HG03045 (cell line): ENCODE data around the gene SMC1B.
"Not testable (repeated sequence)": the region's sequence is repeated elsewhere in the genome, so short reads cannot be mapped to it uniquely, and the experiment has no call there.

Source experiments
- ATAC-seq: cut with Tn5 transposase; IDR thresholded peaks from one replicate; pipeline ENCODE4 v1.9.1; 2021; ENCODE audit warnings: mild to moderate bottlenecking, moderate library complexity; ENCODE audit not compliant: unreplicated experiment

Gene SMC1B

DNA sequence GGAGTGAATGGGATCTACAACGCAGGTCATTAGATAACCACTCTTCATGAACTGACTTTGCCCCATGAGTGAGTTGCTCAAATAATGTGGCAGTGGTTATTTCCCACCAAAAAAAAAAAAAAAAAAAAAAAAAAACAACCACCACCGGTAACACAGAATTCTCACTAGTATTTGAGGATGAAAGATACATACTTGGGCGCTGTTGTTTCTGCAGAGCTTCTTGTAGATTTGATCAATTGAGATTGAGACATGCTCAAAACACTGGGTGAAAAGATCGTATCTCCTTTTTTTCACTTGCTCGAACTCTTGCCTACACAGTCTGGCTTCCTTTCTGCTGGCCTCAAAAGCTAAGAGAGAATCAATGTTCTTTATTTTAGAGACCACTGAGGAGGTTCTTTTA lies 59.6 kb downstream of the SMC1B start:
- no peak for ATAC-seq

DNA sequence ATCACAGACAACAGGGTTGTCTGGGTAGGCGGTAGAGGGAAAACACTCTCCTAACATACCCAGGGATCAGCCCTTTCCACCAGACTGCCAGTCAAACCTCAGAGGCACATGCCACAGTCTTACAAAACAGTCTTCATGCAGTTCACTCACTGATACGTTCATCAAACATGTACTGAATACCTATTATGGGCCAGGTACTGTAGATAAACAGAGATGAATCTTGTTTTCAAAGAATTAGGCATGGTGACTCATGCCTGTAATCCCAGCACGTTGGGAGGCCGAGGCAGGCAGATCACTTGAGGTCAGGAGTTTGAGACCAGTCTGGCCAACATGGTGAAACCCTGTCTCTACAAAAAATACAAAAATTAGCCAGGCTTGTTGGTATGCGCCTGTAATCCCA lies 60.6 kb downstream of the SMC1B start:
- ATAC-seq: not testable (repeated sequence)

DNA sequence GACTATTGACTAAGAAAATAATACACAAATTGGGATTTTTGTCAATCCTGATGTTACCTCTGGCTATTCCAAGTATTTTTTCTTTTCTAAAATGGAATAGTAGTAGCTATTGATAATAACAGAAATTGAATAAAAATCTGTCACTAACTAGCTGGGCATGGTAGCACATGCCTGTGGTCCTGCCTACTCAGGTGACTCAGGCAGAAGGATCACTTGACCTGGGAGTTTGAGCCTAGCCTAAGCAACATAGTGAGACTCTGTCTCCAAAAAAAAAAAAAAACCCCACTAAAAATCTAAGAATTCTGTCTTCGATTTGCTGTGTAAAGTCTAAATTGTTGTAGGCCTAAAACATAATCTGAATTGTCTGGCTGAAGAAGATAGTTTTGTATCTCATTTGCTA lies 61.4 kb downstream of the SMC1B start:
- ATAC-seq: no peak

DNA sequence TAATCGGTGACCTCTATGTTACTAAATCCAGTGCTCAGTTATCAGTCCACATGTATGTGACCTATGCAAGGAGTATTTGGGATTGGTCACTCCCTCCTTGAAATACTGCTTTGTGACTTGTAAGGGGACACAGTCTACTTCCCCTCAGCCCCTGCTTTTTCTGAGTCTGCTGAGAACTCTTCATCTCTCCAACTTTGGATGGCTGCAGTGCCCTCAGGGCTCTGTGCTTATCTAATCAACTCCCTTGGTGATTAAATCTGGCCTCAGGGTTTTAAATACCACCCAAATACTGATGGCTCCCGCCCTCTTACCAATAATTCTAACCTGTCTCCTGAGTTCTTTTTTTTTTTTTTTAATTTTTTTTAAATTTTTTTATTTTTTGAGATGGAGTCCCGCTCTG lies 63.5 kb downstream of the SMC1B start:
- ATAC-seq: no peak

DNA sequence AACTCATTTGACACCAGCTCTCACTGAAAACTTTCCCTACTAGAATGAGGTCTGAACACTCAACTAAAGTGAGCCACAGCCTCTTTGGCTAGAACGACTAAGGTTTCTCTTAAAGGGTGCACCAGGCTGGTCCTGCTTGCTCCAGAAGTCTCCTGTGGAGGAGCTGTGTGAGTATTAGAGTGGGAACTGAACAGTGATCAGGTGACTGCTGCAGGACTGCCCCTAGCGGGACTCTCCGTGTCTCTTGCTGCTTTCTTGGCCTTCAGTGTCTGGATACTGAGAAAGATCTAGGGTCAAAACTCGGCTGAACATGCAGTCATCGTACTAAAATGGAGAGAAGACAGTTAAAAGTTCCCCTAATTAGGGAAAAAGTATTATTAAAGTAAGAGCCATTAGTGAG lies 69.1 kb downstream of the SMC1B start:
- no peak for ATAC-seq

DNA sequence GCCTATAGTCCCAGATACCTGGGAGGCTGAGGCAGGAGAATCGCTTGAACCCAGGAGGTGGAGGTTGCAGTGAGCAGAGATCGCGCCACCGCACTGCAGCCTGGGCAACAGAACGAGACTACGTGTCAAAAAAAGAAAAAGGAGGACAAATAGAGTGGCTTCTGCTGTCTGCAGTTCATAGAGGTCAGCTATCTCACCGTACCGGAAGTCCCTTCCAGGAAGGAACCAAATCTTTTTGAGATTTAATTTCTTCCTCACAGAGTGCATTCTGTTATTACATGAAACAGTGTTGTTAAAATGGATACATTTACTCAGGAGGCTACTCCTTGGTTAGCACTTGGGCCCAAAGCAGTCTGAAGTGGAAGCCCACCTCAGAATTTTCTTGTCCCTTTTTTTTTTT lies 70.3 kb downstream of the SMC1B start:
- ATAC-seq: no peak

DNA sequence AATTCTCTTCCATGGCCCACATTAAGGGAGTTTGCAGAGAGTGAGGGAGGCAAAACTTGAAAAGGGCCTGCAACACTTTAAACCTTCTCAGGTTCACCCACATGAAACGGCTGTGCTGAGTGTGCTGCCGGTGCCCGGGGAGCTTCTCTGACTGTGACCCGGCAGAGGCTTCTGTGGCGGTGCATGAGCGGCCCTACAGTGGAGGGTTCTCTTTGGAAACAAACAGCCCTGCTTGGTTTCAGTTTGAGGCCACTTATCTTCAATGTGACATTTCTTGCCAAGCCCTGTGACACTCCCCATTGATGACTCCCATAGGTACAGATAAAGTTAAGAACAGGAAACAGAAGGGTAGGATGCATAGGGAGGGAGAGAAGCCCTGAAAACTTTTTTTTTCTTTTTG lies 71.9 kb downstream of the SMC1B start:
- no peak for ATAC-seq

DNA sequence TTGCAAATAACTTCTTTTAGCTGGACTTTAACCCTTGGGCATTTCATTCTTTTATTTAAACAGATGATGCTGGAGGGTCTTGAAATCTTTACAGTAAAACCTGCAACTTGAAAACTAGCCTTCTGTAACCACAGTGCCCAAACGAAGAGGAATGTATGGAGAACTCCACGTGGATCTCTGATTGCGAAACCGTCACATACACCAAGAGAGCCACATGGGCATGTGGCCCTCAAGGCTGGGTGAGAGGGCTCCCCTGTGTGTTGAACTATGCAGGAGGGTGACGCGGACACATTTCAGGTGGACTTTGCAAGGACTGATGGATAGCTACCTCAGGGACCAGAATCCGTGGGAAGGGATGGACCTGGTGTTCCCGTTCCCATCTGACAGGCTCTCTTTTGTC lies 73.1 kb downstream of the SMC1B start:
- ATAC-seq: no peak

DNA sequence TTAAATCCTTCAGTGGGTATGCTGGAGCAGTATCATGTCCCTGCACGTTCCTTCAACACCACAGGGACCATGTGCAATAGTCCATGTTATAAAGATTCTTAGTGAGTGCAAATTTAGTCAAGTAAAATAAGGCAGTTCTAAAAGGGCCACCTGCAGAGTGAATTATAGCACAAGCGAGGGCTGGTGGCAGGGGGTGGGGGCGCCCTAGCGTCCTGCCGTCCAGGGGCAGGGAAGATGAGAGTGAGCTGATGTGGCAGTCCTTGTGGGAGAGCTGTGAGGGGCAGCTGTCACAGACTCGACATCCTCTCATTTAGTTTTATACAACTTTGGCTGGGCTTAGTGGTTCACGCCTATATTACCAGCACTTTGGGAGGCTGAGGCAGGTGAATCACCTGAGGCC lies 74.6 kb downstream of the SMC1B start:
- no peak for ATAC-seq

DNA sequence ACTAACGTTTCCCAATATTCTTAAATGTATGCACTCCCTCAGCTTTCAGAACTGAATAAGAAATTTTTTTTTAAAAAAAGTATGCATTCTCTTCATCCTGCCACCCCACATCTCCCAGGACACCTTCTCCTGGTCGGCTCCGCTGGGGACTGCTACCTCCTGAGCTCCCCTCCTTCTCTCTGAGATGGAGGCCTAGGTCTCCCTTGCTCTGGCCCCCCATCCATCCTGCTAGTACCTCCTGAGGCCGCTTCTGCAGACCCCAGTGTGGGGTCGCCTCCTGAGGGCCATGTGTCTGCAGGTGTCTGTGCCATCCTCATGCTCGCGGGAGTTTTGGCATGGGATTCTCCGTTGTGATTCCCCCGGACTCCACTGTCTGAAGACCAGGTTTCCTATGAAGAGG lies 75.9 kb downstream of the SMC1B start:
- ATAC-seq: no peak

DNA sequence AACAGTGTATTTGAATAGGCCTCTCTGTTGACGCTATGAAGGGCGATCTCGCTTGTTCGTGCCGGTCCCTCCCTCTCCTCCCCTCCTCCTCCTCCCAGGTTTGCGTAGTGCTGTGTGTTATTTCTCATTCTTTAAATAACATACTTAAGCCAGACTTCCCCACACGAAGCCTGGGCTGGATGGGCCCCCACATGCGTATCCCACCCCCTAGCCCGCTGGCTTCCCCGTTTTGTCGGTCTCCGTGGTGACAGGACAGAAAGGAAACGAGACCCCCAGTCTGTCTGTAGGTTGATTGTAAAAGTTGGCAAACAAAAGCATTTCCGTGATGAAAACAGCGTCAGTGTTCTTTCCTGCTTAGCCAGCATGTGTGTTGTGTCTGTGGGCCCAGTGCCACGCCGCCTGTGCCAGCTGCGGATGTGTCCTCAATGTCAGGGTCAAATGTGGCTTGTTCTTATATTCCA lies 76.4 kb downstream of the SMC1B start:
- ATAC-seq: no peak

DNA sequence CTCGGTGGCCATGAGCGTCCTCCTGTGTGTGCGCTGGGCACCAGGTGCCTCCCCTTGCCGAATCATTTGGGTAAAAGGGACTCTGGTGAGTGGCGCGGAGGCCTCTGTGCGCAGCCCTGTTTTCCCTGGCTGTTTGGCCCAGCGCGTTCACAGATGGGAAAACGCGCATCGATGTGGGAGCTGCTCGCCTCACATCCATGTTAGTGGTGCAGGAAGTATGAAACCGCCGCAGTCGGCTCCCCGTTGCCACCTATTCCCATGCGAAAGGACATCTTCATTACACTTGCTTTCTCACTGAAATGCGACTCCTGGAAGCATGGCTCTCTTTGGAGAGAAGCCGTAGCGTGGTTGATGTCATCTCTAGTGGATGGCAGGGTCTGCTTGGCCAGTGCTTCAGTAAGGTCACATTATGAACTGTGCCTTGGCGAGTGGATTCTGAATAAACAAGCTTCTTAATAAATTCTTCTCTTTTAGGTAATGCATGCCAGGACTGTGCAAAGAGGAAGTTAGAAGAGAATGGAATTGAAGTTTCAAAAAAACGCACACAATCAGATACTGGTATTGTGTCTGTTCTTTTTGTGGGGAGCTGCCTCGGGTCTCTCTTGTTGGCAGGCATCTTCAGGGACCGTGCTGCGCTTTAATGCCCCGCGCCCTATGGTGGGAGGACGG lies 77.4 kb downstream of the SMC1B start:
- ATAC-seq: no peak

DNA sequence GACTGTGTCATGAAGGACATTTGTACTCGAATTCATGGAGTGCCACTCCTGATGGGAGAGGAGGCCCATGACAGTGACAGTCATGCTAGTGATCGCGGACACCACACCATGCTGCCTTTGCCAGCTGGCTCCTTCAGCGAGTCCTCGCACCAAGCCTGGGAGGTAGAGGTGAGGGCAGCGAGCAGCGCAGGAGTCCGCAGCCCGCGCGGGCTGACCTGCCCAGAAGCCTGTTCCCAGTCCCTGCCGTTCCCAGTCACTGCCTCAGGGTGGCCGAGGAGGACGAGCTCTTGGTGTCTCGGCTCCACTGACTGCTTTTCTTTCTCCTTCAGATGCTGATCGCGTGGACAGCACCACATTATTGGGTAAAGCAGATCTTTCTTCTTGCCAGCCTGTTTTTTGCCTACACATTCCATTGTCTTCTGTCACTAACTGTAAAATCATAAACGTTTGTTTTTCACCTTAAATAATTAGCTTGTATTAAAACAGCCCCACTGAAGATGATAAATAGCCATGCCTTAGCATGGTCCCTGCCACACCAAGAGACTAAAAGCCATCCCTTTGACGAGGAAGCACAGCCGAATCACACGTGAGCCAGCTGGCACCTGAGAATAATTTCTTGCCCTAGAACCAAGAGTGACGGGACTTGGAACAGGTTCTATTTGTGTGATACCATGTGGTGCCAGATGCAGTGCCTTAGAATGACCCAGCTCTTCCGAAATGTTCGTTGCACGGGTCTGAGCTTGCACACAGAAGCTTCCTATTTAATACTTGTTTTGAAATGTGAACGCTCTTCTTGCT lies 78.2 kb downstream of the SMC1B start:
- no peak for ATAC-seq

DNA sequence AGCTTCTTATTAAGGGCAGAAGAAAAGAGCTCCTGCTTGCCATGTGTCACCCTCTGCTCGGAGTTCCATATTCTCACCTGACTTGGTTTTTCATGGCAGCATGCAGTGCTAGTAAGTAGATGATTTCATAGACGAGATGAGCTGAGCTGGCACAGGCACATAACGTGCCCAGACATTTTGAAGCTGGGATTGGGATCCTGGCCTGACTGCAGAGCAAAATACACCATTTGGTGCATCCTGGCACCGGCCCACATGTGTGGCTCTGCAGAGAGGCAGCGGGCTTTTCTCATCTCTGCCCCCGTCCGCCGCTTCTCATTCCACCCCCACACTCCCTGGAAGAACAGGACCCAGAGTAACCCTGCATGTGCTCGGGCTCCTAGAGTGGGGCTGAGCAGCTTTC lies 78.9 kb downstream of the SMC1B start:
- ATAC-seq: no peak

DNA sequence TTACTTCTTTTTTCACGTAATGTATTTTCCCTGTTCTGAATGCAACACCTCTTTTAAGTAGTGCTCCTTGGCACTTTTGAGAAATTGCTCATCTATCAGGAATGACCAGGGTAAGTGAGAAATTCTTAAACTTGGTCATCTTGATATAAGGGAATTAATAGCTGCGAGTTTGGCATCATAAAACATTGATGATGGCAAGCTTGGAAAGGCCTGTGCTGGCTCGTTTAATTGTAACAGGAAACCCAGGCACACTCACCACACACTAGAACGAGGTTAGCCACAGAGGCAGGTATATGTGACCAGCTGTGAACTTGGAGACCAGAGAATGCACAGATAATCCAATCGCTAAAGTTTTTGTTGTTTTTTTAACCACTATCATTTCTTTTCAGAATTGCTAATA lies 79.3 kb downstream of the SMC1B start:
- ATAC-seq: no peak

DNA sequence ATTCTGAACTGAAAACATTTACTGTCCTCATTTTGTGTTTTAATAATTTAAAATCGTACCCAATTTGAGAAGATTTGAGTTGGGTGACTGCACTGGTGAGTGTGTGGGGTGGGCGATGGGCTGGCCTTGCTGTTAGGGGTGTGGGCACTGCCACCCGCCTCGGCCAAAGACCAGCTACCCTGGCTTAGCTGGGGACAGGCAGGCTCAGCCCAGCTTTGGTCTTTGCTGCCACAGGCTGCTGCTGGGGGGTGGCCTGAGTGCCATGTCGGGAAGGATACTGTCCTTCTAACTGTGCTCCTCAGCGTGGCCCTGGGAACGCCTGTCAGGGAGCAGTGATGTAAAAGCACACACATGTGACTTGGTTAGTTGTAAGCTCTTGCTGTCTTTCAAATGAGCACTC lies 81.4 kb downstream of the SMC1B start:
- no peak for ATAC-seq

DNA sequence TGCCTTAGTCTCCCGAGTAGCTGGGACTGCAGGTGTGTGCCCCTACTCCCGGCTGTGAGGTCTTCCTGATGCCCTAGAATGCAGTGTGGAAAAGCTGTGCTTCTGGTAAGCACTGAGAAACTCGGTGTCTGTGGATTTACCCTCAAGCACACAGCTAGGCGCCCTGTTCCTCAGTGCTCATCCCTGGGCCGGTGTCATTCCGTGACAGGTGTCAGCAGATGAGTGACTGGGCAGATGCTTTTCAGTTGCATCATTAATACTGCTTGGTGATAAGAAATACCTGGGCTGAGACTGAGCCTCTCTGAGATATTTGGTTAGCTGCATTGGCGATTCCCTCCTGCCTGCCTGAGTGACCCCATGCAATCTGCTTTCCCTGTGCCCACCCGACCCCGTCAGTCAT lies 81.9 kb downstream of the SMC1B start:
- ATAC-seq: no peak

DNA sequence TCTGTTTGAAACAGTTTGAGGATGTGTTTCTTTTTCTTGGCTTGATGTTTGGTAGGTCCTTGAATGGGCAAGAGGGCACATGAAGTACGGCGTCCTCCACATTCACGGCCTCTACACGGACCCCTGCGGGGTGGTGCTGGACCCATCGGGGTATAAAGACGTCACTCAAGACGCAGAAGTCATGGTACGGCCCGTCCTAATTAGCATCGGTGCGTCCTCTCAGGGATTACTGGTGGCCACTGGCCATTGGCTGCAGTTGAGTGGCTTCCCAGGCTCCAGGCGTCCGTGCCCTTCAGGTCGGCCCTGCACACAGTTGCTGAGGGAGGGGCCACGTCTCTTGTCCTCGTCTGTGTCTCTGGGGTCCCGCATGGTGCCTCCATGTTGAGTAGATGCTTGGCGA lies 82.9 kb downstream of the SMC1B start:
- no peak for ATAC-seq

DNA sequence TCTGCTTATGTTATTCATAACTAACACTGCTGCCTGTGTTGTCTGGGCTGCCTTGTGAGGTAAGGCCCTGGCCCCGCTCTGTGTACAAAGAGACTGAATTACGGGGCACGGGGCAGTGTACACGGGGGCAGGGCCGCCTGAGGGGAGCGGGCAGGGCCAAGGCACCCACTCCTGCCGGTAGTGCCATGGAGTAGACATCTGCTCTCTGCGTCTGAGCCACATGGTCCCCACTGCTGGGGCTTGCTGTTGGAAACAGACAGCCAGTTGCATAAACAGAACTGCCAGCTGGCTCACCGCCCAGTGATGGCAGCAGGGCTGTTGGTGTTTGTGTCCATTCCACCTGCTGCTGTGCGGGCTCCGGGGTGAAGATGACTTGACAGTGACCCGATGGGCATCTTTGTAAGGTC lies 83.9 kb downstream of the SMC1B start:
- ATAC-seq: no peak

DNA sequence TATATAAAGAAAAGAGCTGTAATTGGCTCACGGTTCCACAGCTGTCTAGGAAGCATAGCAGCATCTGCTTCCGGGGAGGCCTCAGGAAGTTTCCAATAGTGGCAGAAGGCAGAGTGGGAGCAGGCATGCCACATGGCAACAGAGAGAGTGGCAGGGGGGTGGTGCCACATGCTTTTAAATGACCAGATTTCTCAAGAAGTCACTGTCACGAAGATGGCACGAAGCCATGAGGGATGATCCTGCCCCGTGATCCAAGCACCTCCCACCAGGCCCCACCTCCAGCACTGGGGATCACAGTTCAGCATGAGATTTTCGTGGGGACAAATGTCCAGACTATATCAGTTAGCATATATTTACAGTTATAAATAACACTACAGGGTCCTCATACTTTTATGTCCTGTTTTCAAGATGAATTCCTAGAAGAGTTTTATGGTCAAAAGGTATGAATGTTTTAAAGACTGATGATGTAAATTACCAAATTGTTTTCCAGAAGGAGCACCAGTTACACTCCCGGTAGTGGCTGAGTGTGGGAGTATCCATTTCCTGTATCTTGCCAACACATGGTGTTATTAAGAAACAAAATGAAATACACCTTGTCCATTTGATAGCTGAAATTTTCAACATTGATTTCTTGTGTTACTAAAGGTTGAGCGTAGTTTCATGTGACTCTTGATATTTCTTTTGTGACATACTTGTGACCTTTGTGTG lies 84.4 kb downstream of the SMC1B start:
- ATAC-seq: no peak

DNA sequence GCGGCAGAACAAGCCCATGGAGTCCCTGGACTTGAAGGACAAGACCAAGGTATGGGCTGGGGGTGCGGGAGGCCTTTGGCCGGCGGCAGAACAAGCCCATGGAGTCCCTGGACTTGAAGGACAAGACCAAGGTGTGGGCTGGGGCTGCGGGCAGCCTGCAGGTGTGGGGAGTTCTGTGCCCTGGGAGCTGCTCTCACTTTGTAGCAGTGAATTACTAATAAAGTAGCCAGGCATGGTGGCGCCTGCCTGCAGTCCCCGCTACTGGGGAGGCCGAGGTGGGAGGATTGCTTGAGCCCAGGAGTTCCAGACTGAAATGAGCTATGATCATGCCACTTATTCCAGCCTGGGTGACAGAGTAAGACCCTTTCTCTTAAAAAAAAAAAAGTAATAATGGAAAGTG lies 85.1 kb downstream of the SMC1B start:
- not testable (repeated sequence) for ATAC-seq

DNA sequence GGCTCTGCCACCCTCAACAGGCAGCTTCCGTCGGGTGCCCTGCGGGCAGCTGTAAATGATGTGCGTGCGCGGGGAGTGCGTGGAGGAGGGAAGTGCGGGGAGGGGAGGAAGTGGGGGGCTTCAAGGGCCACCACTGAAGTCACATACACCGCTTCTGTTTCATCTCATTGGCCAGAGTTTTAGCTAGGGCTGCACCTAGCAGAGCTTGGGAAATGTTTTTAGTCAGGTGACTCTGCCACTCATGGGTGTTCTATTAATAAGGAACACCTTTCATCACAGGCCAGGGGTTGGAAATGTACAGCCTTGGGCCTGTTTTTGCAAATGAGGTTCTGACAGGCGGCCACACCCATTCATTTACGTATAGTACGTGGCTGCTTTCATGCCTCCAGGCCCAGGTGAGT lies 89.1 kb downstream of the SMC1B start:
- no peak for ATAC-seq
